ENCODE data around the gene P2RX3.
"Not testable (repeated sequence)": the region's sequence is repeated elsewhere in the genome, so short reads cannot be mapped to it uniquely, and the experiment has no call there.

The P2RX3 gene

GRCh38 chr11:57403003-57403801 is 65.0 kb downstream of the P2RX3 start:
- DNase-seq = not testable (repeated sequence)

GRCh38 chr11:57403802-57404147 is 65.6 kb downstream of the P2RX3 start:
- DNase-seq = no peak

GRCh38 chr11:57405271-57405860 is 67.2 kb downstream of the P2RX3 start:
- no peak for DNase-seq

DNA sequence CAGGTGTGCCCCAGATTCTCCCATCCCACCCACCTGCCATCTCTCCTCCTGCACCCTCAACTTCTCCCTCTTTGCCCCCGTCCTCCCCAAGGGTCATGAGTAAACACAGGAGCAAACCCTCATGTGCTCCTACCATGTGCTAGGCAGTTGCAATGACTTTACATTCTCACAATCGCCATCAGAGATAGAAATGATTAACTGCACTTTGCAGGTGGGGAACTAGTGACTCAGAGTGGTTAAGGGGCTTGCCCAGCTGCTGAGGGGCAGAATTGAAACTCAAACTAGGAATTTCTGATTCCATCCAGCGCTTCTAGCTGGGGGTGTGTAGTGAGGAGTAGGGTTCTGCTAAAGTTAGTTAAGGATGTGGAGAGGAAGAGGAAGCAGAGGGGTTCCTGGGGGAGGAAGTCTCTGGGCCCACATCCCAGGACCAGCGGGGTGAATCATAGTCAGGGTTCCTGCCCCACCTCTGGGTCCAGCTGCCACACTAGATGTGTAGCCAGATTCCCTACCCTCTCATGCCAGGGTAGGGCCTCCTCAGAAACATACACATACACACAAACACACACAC is 68.3 kb downstream of the P2RX3 start:
- no peak for DNase-seq

GRCh38 chr11:57407010-57407920 is 69.1 kb downstream of the P2RX3 start:
- DNase-seq = no peak

DNA sequence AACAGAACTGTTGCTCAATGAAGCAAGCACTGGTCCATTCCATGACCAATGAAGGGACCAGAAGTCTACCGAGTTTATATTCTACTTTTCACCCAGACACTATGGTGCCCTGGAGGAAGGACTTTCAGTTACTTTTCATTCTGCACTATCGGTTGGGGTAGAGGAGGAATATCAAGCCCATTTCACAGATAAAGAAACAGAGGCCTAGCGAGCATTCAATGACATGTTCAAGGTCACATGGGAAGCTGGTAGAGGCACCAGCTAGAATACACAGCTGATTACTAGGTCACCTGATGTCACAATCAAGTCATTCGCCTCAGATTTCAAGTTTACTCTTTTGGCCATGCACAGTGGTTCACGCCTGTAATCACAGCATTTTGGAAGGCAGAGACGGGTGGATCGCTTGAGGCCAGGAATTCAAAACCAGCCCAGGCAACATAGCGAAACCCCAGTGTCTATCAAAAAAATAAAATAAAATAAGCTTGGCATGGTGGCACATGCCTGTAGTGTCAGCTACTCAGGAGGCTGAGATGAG is 69.9 kb downstream of the P2RX3 start:
- no peak for DNase-seq

- DNase-seq = no peak
These were observed 70.6 kb downstream of the P2RX3 start for GRCh38 chr11:57408771-57409170.

DNA sequence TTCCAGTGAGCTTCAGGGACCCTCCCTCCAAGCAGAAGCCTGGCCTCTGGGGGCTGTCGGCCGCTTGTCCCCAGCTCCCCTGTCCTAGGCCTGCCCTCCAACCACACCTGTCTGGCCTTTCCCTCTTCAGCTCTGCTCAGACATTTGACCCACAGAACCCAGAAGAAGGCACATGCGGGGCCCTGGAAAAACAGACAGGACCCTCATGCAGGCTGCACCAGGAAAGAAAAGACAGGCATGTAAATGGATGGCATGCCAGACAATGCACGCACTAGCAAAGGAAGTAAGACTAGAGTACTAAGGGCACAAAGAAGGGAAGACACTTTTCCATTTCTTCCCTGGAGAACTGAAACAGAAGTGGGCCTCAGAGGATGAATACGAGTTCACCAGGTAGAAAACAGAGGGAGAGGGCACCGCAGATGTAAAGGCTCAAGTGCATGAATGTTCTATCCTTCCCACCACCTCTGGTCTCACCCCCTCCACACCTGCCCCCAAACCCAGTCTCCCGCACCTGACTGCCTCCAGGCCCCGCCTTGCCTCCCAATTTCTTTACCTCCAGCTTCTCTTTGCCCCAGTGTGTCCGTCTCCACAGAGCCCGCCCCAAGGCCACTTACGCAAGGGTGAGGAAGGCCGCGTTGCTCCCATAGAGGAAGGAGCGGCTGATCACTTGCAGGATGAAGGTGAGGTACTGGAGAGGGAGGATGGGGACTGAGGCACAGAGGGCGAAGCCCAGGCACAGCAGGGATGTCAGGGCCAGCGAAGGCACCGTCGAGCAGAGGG is 71.4 kb downstream of the P2RX3 start:
- DNase-seq = no peak

DNA sequence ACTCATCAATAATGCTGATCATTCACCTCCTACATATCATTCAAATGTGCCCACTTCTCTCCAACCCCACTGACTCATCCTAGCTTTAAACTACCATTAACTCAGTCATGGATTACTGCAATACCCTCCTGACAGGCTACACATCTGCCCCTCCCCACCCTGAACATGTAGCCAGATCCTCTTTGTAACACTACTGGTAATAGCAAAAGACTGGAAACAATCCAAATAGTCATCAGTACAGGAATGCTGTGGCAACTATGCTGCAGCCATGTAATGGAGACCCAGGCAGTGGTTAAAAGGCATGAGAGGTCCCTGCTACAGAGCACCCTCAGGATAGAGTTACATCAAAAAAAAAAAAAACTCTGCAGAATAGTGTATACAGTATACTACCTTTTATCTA is 72.1 kb downstream of the P2RX3 start:
- no peak for DNase-seq

DNA sequence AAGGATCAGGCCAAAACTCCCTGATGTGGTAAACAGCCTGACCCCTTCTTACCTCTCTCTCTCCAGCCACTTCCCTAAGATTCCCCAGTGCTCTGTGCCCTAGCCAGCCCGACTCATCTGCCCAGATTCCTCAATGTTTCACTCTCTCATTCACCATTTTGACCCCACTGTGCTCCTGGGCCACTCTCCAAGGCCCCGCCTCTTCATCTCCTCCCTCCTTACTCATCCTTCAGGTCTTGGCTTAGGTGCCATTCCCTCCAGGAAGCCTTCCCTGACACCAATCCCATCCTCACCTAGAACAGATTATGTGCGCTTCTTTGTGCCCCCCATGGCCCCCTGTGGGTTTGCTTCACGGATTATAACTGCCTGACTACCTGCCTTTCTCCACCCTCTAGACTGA is 75.5 kb downstream of the P2RX3 start:
- DNase-seq = no peak

GRCh38 chr11:57414612-57415212 is 76.6 kb downstream of the P2RX3 start:
- no peak for DNase-seq

GRCh38 chr11:57416436-57416835 is 78.3 kb downstream of the P2RX3 start:
- DNase-seq = no peak

DNA sequence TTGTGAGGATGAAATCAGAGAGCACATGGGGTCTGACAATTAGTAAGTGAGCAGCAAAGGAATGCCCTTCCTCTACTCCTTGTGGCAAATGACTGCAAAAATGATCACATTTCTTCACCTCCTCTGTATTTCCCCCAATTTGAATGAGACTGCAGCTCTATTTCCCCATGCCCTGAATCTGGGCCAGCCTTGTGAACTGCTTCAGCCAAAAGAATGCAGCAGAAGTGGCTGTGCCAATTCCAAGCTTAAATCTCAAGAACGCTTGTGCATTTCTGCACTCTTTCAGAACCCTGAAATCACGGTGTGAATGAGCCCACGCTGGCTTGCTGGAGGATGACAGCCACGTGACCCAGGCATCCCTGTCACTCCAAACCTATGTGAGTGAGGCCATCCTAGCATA is 78.9 kb downstream of the P2RX3 start:
- no peak for DNase-seq

DNA sequence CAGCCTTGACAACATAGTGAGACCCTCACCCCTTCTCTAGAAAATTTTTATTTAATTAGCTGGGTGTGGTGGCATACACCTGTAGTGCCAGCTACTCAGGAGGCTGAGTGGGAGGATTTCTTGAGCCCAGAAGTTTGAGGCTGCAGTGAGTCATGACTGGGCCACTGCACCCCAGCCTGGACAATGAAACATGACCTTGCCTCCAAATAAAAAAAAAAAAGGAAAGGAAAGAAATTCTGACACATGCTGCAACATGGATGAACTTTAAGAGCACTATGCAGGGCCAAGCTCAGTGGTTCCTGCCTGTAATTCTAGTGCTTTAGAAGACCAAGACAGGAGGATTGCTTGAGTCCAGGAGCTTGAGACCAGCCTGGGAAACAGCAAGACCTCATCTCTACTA is 80.0 kb downstream of the P2RX3 start:
- DNase-seq = no peak

- DNase-seq = no peak
These were observed 81.0 kb downstream of the P2RX3 start for GRCh38 chr11:57419146-57419545.

GRCh38 chr11:57421066-57421465 is 82.9 kb downstream of the P2RX3 start:
- no peak for DNase-seq

DNA sequence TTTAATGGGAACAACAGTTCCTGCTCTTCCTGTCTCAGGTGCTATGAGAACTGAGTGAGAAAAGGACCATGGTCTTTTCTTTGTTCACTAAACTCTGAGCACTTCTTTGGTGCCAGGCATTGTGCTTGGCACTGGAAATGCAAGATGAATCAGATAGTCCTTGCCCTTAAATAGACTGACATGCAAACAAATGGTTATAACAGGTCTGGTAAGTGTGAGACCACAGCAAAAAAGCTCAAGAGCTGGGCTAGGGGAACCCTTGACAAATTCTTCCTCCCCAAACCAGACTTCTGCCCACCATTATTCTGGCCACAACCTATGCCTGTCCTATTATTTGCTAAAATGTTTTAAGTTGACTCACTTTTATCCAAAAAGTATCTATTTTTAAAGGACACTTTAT is 83.7 kb downstream of the P2RX3 start:
- DNase-seq = no peak

Measured in femur (tissue), 1 donor.